ENCODE results near the gene PRDM15.

The PRDM15 gene

DNA sequence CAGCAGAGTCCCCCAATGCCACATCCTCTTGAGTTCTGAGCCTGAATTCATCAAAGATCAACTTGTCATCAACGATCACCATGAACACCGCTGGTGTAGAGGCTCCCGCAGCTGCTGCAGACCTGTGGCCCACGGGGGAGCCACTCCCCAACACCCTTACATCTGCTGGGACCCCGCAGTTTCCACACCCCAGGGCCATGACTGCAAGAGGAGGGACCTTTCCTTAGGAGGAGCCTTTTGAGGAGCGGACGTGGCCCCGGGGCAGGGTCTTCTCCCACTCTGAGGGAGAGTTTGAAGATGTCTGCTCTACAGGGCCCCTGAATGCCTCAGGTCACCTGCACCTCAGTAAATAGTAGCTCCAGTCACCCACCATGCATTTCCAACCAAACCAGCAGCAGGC is 2.7 kb downstream of the PRDM15 start:
- in situ Hi-C loops (cut with HindIII; ENCODE audit: low pct_unique_long_range_greater_than_20kb, low sequenced_read_pairs) = no loop called here
- TF ChIP-seq JUND (IDR thresholded peaks at IDR 0.05; ENCODE audit: low read depth) = no peak

DNA sequence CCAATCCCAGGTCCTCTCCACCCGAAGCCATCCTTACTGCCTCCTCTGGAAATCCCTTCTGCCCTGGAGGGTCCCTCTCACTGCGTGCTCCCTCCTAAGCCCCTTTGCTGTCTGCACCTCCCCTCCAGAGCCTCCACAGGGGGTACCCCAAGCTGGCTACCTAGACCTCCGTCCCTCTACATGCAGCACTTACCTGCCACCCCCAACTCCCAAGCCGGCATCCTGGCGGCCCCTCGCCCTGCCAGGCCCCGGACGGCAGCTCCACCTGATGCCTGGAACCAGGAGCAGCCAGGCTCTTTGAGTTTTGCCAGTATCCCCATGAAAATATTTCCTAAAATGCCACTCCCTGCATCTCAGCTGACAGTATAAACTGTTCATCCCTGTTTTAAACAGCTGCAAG is 4.1 kb downstream of the PRDM15 start:
- DNase-seq (ENCODE audit: low read depth in 1 of 2, low spot score in 1 of 2) = no peak
- in situ Hi-C loops (cut with HindIII; ENCODE audit: low pct_unique_long_range_greater_than_20kb, low sequenced_read_pairs) = no loop called here
- TF ChIP-seq JUND (IDR thresholded peaks at IDR 0.05; ENCODE audit: low read depth) = no peak

More for the DNA sequence above, 2.7 kb downstream of the PRDM15 start:
- DNase-seq (ENCODE audit: low read depth in 1 of 2, low spot score in 1 of 2) = no peak

DNA sequence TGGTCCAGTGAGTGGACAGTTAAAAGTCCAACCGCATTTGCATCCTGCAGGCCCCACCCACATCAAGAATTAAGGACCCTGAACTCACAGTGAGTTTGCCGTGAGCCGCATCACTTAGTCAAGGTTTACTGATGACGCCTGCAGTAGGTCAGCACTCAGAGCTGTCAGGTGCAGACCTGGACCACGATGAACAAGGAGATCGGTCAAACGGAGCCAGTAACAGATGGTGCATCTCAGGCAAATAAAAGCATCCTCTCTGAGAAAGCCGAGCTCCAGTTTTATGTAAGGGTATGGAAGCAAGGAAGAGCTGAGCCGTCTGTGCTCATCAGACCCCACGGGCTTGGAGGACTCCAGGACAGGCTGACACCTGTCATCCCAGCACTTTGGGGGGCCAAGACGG is 4.5 kb downstream of the PRDM15 start:
- no peak for DNase-seq (ENCODE audit: low read depth in 1 of 2, low spot score in 1 of 2)
- TF ChIP-seq JUND (IDR thresholded peaks at IDR 0.05; ENCODE audit: low read depth) = no peak
- in situ Hi-C loops (cut with HindIII; ENCODE audit: low pct_unique_long_range_greater_than_20kb, low sequenced_read_pairs) = no loop called here

DNA sequence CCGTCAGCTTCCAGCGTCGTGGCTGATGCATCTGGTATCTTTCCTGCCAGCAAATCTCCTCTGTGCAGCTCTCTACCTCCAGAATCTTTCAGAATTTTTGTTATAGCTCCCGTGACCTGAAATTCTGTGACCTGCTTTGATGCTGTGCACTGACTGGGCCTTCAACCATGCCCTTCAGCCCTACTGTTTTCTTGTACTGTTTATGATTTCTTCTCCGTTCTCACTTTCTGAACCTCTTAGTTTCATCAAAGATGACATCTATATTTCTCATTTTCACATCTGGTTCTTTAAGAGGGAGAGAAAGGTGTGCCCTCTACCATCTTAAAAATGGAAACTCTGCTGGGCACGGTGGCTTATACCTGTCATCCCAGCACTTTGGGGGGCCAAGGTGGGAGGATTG is 5.7 kb downstream of the PRDM15 start:
- in situ Hi-C loops (cut with HindIII; ENCODE audit: low pct_unique_long_range_greater_than_20kb, low sequenced_read_pairs) = no loop called here
- no peak for DNase-seq (ENCODE audit: low read depth in 1 of 2, low spot score in 1 of 2)
- no peak for TF ChIP-seq JUND (IDR thresholded peaks at IDR 0.05; ENCODE audit: low read depth)

DNA sequence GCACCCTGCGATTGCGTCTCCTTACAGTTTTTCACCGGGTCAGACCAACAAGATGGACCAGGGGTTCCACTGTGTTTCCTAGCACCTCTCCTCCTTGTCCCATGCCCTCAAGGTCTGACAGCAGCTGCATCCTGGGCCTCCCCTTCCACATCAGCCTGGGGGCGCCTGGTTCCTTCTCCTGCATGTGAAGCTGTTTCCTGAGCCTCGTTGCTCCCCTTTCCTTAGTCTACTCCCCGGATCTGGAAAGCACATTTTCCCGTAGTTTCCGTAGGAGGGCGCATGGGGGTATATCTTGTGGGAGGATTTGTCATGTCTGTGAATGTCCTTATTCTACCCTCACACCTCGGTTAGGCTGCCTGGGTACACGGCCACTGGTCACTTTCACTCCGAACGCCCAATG is 6.1 kb downstream of the PRDM15 start:
- DNase-seq (ENCODE audit: low read depth in 1 of 2, low spot score in 1 of 2) = no peak
- TF ChIP-seq JUND (IDR thresholded peaks at IDR 0.05; ENCODE audit: low read depth) = no peak
- in situ Hi-C loops (cut with HindIII; ENCODE audit: low pct_unique_long_range_greater_than_20kb, low sequenced_read_pairs) = no loop called here

DNA sequence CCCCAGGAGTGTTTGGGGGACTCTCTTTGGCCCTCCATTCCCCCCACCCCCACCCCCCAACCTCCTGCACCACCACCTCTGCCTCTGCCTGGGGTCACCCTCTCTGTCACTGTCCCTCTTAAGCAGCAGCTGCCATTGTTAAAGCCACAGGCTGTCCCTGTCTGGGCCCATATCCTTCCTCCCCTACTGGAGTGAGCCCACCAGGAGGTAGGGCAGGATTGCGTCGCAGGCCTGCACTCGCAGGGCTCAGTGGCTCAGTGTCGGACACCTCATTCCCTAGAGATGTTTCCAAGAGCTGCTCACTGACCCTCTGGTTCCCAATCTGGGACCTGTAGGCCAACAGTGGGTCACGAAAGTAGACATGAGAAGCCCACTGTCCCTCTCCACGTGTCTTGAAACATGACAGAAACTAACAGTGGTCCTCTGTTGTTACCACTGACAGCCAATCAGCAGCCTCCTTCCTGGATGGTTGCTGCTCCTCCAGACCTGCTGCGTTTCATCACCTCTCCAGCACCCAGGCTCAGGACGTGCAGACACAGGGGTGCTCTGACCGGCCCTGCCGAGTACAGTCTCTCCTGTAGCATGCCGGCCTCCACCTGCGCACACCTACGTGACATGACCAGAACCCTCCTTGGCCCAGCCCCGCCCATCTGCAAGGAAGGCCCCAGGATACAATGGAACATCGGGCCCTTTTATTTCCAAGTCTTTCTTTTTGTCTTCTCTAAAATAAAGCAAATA is 7.7 kb downstream of the PRDM15 start:
- in situ Hi-C loops (cut with HindIII; ENCODE audit: low pct_unique_long_range_greater_than_20kb, low sequenced_read_pairs) = no loop called here
- no peak for TF ChIP-seq JUND (IDR thresholded peaks at IDR 0.05; ENCODE audit: low read depth)
- DNase-seq (ENCODE audit: low read depth in 1 of 2, low spot score in 1 of 2) = no peak

DNA sequence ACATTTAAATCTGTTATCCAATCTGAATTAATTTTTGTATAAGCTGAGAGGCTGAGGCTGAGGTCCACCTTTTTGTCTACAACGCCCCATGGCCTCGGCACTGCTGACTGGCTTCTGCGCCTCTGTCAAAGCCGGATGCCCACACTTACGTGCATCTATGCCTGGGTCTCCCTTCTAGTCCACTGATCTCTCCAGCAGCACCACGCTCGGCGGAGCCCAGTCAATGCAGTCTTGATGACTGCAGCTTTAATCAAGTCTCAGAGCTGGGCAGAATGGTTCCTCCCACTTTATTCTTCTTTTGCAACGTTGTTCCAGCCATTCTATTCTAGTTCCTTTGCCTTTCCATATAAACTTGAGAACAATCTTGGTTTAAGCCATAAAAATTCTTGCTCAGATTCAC is 9.4 kb downstream of the PRDM15 start:
- in situ Hi-C loops (cut with HindIII; ENCODE audit: low pct_unique_long_range_greater_than_20kb, low sequenced_read_pairs) = no loop called here
- DNase-seq (ENCODE audit: low read depth in 1 of 2, low spot score in 1 of 2) = no peak
- no peak for TF ChIP-seq JUND (IDR thresholded peaks at IDR 0.05; ENCODE audit: low read depth)

DNA sequence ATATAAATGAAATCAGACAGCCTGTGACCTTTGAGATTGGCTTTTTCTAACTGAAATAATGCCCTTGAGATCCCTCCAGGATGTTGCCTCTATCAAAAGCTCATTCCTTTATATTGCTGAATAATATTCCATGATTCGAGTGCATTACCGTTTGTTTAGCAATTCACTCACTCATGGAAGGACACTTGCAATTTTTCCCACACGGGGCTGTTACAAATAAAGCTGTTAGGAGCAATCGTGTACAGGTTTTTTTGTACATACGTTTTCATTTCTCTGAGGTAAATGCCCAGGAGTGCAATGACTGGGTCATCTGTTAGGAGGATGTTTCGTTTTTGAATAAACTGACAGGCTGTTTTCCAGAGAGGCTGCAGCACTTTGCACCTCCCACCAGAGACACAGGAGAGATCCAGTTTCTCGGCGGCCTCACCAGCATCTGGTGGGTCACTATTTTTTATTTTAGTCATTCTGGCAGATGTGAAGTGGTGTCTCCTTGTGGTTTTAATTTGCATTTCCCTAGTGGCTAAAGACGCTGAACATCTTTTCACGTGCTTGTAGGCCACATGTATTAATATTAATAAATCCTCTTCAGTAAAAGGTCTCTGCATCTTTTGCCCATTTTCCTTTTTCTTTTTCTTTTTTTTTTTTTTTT is 11.0 kb downstream of the PRDM15 start:
- no peak for TF ChIP-seq JUND (IDR thresholded peaks at IDR 0.05; ENCODE audit: low read depth)
- no peak for DNase-seq (ENCODE audit: low read depth in 1 of 2, low spot score in 1 of 2)
- in situ Hi-C loops (cut with HindIII; ENCODE audit: low pct_unique_long_range_greater_than_20kb, low sequenced_read_pairs) = no loop called here

DNA sequence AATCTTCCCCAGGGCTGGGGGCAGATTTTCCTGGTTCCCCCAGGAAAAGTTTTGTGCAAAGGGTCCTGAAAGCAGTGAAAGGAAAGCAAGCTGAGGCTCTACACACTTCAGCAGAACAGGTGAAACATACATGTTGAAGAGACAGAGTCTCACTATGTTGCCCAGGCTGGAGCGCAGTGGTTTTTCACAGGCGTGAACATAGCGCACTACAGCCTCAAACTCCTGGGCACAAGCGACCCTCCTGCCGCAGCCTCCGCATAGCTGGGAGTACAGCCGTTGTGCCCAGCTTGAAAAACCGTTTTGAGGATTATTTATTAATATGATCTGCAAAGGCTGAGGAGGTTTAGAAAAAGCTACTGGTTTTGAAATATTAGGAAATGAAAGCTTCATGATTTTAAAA is 11.8 kb downstream of the PRDM15 start:
- no peak for TF ChIP-seq JUND (IDR thresholded peaks at IDR 0.05; ENCODE audit: low read depth)
- DNase-seq (ENCODE audit: low read depth in 1 of 2, low spot score in 1 of 2) = no peak
- in situ Hi-C loops (cut with HindIII; ENCODE audit: low pct_unique_long_range_greater_than_20kb, low sequenced_read_pairs) = no loop called here

DNA sequence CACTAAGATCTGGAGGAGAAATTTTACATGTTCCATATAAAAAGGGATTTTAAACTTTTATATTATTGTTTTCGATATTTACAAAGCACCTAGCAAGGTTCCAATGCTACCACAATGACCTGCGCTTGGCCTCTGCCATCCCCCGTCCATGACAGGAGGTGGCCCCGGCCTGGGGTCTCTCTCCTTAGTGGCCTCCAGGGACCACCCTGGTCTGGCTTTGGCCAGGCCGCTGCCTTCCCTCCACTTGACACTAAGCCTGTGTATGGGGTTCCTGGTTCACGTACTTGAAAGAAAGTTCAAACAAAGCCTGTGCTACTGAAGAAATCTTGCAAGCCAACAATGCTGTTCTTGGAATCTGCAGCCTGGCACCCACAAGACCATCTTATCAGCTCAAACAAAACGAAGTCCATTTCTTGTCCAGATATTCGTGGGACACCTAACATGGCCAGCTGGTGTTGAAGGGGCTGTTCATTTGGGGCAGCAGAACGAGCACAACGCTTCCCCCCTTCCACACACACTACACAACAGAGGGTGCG is 12.8 kb downstream of the PRDM15 start:
- no peak for TF ChIP-seq JUND (IDR thresholded peaks at IDR 0.05; ENCODE audit: low read depth)
- in situ Hi-C loops (cut with HindIII; ENCODE audit: low pct_unique_long_range_greater_than_20kb, low sequenced_read_pairs) = no loop called here
- DNase-seq (ENCODE audit: low read depth in 1 of 2, low spot score in 1 of 2) = no peak

DNA sequence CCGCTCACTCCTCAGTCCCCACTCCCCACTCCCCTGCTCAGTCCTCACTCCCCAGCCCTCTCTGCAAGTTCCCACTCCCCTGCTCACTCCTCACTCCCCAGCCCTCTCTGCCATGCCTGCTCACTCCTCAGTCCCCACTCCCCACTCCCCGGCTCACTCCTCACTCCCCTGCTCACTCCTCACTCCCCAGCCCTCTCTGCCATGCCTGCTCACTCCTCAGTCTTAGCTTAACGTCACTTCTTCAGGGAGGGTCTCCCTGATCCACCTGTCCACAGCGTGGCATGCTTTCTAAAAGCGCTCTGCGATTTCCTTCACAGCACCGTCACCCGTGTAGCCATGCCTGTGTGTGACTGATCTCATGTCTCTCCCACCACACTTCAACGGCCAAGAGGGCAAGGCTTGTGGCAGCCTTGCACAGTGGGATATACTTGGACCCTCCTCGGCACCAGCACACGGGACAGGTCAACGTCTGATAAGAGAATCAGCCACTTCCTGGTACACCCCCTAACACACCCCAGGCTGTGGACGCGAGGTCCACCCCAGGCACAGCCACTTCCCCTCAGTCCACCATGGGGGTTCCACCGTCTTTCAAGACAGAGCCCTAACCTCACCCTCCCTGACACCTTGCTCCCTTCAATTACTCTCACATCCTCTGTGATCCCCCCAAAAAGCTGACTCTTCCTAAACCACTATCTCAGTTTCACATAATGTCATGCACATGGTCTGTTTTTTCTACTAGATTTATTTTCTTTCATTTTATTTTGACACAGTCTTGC is 14.0 kb downstream of the PRDM15 start:
- TF ChIP-seq JUND (IDR thresholded peaks at IDR 0.05; ENCODE audit: low read depth) = no peak
- DNase-seq (ENCODE audit: low read depth in 1 of 2, low spot score in 1 of 2) = no peak
- in situ Hi-C loops (cut with HindIII; ENCODE audit: low pct_unique_long_range_greater_than_20kb, low sequenced_read_pairs) = no loop called here

DNA sequence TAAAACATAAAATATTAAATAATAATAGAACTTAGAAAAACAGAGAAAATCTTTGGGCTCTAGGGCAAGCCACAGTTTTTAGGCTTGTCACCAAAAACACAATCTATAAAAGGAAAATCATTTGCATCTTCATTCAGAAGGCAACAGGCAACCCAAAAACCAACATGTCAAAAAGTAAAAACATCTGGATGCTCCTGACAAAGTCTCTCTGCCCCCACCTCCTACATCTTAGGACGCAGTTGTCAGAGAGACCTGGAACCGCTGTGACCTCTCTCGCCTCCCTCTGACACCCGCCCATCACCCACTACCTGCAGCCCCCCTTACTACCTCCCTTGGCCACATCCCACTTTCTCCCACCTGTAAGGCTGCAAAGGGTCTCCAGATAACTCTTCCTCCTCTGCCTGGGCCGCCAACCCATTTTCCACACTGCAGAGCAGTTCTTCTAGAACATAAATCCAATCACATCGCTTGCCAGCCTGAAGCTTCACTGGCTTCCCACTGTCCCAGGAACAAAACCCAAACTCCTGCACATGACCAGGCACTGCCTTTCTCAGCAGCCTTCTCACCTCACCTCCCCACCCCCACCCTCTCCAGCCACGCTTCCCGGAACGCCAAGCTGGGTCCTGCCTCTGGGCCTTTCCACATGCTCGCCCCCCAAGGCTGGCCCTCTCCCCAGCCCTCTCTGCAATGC is 14.7 kb downstream of the PRDM15 start:
- no peak for DNase-seq (ENCODE audit: low read depth in 1 of 2, low spot score in 1 of 2)
- no peak for TF ChIP-seq JUND (IDR thresholded peaks at IDR 0.05; ENCODE audit: low read depth)
- in situ Hi-C loops (cut with HindIII; ENCODE audit: low pct_unique_long_range_greater_than_20kb, low sequenced_read_pairs) = no loop called here
